ENCODE measurements around the gene NRTN. TPM values are rescaled to one million over a fixed set of nuclear protein-coding genes. Genes with fewer than 3 reads are reported as not detected.

The NRTN gene
- total and polyA plus RNA-seq, 2 donors (not counting 3 experiments of a cell fraction or from before 2014, with no cell fraction given), result 0.41 TPM; not detected in 1

DNA sequence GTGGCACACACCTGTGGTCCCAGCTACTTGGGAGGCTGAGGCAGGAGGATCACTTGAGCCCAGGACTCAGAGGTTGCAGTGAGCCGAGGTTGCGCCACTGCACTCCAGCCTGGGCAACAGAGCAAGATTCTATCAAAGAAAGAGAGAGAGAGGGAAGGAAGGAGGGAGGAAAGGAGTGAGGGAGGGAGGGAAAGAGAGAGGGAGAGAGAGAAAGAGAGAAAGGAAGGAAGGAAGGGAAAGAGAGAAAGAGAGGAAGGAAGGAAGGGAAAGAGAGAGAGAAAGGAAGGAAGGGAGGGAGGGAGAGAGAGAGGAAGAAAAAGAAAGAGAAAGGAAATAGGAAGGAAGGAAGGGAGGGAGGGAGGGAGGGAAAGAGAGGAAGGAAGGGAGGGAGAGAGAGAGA is 12.4 kb downstream of the NRTN start:
- BruUV-seq (replicated peaks), result no TSS peak
- Histone ChIP-seq H3K4me1 (ENCODE audit: control insufficient read depth, extremely low read depth, insufficient read depth, low read length) (no peaks in the 10 kb centered on the region), H3K79me2 (ENCODE audit: control insufficient read depth, insufficient read depth, low read length) (no peaks in the 10 kb centered on the region), H3K4me3 (replicated peaks in 1 of 3; ENCODE audit: insufficient read depth in 1 of 3, low read depth in 1 of 3, low read length in 3 of 3) (no peak overlapping the region), H4K20me1 (replicated peaks; ENCODE audit: control insufficient read depth, extremely low read depth, insufficient read depth, low read length) (no peaks in the 10 kb centered on the region), H3K9me1 (replicated peaks; ENCODE audit: control insufficient read depth, extremely low read depth, insufficient read depth, low read length) (no peaks in the 10 kb centered on the region), H3K27me3 (ENCODE audit: control insufficient read depth in 2 of 2, insufficient read depth in 2 of 2, low read length in 2 of 2) (no peaks in the 10 kb centered on the region), H3K9ac (replicated peaks; ENCODE audit: extremely low read depth, insufficient read depth, low read length) (no peak overlapping the region), H3K36me3 (ENCODE audit: control insufficient read depth in 2 of 2, extremely low read depth in 1 of 2, insufficient read depth in 2 of 2, low read length in 2 of 2) (no peaks in the 10 kb centered on the region), H2AFZ (ENCODE audit: low read depth, low read length) (no peak overlapping the region), H3K4me2 (ENCODE audit: insufficient read depth, low read length) (no peak overlapping the region), H3K9me3 (replicated peaks; ENCODE audit: control insufficient read depth, insufficient read depth, low read length) (no peaks in the 10 kb centered on the region), H3K27ac (ENCODE audit: insufficient read depth, low read depth, low read length) (no peak overlapping the region)
- DNase-seq (ENCODE audit: low read depth, low spot score), result no peak
- intact Hi-C loops (cut with micrococcal nuclease) (no loop called here), dilution Hi-C loops (cut with MboI; ENCODE audit: extremely low pct_ligation_motif_present, low sequenced_read_pairs) (no loop called here)
- no peak for TF ChIP-seq MYC (IDR thresholded peaks at IDR 0.05; ENCODE audit: low read depth, low read length)
- no peak for TF ChIP-seq GATA2 (IDR thresholded peaks at IDR 0.05; ENCODE audit: insufficient read depth, insufficient read length, low read depth, low read length)
- no peak for TF ChIP-seq EZH2 (IDR thresholded peaks at IDR 0.05; ENCODE audit: borderline replicate concordance, low read depth, low read length, severe bottlenecking)
- TF ChIP-seq MAX (IDR thresholded peaks at IDR 0.05; ENCODE audit: insufficient read depth, insufficient read length), result no peak
- no peak for TF ChIP-seq POLR2A (IDR thresholded peaks at IDR 0.05; ENCODE audit: low read depth, low read length)
- TF ChIP-seq FOS (IDR thresholded peaks at IDR 0.05; ENCODE audit: borderline replicate concordance, insufficient read depth, low read length), result no peak
- TF ChIP-seq JUN (IDR thresholded peaks at IDR 0.05; ENCODE audit: borderline replicate concordance, insufficient read depth, insufficient read length, low read depth), result no peak
- no peak for TF ChIP-seq POLR2AphosphoS5 (IDR thresholded peaks at IDR 0.05; ENCODE audit: insufficient read depth, low read depth, low read length)
- no peak for TF ChIP-seq CTCF (IDR thresholded peaks at IDR 0.05; ENCODE audit: extremely low read depth in 1 of 2, insufficient read depth in 1 of 2, low read depth in 1 of 2, low read length in 2 of 2)
- no peak for FAIRE-seq
- ChIA-PET CTCF (interaction anchor here (1.0 kb wide), 1 partner anchor 13 kb away, joined by 3 read pairs; no protein-coding TSS in a partner anchor), POLR2A (no interaction called here)

Data from endothelial cell of umbilical vein (primary cell).